ENCODE data around the gene ARL8A.

DNA sequence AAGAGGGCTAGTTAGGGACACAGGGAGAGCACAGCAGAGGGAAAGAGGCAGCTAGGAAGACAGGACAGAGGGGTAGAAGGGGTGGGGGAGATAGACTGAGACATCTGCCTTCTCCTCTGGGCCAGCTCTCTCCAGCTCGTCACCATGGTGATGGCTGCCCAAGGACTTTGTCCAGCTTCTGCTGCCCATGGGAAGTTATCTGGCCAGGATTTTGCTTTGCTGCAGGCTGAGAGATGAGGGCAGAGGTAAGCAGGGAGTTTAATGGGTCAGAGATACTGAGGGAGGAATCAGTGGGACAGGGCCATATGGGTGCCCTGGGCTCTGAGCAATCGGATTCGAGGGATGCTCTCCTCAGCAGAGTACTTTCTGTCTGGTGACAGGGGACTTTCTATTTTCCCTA is 56.3 kb downstream of the ARL8A start:
- TF ChIP-seq EZH2 (IDR thresholded peaks at IDR 0.05; ENCODE audit: low read length, missing control alignments), result no peak
- TF ChIP-seq, protein P1, sequence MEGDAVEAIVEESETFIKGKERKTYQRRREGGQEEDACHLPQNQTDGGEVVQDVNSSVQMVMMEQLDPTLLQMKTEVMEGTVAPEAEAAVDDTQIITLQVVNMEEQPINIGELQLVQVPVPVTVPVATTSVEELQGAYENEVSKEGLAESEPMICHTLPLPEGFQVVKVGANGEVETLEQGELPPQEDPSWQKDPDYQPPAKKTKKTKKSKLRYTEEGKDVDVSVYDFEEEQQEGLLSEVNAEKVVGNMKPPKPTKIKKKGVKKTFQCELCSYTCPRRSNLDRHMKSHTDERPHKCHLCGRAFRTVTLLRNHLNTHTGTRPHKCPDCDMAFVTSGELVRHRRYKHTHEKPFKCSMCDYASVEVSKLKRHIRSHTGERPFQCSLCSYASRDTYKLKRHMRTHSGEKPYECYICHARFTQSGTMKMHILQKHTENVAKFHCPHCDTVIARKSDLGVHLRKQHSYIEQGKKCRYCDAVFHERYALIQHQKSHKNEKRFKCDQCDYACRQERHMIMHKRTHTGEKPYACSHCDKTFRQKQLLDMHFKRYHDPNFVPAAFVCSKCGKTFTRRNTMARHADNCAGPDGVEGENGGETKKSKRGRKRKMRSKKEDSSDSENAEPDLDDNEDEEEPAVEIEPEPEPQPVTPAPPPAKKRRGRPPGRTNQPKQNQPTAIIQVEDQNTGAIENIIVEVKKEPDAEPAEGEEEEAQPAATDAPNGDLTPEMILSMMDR (conservative IDR thresholded peaks at IDR 0.05 in 1 of 2, IDR thresholded peaks at IDR 0.05 in 1 of 2; ENCODE audit: low read depth in 1 of 2, low read length in 2 of 2), result no peak

Measured in fibroblast of lung (primary cell).